ENCODE measurements around the gene ZNF205. TPM values are rescaled to one million over a fixed set of nuclear protein-coding genes. Genes with fewer than 3 reads are reported as not detected.

Gene ZNF205
- total and polyA plus RNA-seq, 2 experiments from 2014 or later = 16.6 to 29.1 TPM

DNA sequence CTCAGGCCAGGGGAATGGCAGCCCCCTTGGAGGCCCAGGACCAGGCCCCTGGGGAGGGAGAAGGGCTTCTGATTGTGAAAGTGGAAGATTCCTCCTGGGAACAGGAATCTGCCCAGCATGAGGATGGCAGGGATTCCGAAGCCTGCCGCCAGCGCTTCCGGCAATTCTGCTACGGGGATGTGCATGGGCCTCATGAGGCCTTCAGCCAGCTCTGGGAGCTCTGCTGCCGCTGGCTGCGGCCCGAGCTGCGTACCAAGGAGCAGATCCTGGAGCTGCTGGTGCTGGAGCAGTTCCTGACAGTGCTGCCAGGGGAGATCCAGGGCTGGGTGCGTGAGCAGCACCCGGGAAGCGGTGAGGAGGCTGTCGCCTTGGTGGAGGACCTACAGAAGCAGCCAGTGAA is 24.9 kb downstream of the ZNF205 start:
- no peaks in the 10 kb centered on the region for H3K27me3 ChIP-seq (ENCODE audit: insufficient read depth)
- H3K79me2 ChIP-seq (replicated peaks; ENCODE audit: insufficient read depth) = peaks cover 26% of the 10 kb centered on the region
- peaks cover 18% of the 10 kb centered on the region for H3K4me1 ChIP-seq (ENCODE audit: insufficient read depth)
- no peak overlapping the region for H3K27ac Mint-ChIP-seq
- H3K9me3 Mint-ChIP-seq = peaks cover under 1% of the 10 kb centered on the region; the same call in 2 of the 3 replicates
- H3K27ac ChIP-seq (ENCODE audit: low read depth) = no peak overlapping the region
- no peak overlapping the region for H2AFZ ChIP-seq
- H3K4me3 ChIP-seq = no peak overlapping the region
- DNase-seq (ENCODE audit: low spot score) = no peak
- no peaks in the 10 kb centered on the region for H3K9me2 ChIP-seq (ENCODE audit: insufficient read depth)
- no peak for TF ChIP-seq JUNB (IDR thresholded peaks at IDR 0.05; ENCODE audit: unreplicated experiment)
- TF ChIP-seq, protein P1, sequence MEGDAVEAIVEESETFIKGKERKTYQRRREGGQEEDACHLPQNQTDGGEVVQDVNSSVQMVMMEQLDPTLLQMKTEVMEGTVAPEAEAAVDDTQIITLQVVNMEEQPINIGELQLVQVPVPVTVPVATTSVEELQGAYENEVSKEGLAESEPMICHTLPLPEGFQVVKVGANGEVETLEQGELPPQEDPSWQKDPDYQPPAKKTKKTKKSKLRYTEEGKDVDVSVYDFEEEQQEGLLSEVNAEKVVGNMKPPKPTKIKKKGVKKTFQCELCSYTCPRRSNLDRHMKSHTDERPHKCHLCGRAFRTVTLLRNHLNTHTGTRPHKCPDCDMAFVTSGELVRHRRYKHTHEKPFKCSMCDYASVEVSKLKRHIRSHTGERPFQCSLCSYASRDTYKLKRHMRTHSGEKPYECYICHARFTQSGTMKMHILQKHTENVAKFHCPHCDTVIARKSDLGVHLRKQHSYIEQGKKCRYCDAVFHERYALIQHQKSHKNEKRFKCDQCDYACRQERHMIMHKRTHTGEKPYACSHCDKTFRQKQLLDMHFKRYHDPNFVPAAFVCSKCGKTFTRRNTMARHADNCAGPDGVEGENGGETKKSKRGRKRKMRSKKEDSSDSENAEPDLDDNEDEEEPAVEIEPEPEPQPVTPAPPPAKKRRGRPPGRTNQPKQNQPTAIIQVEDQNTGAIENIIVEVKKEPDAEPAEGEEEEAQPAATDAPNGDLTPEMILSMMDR (conservative IDR thresholded peaks at IDR 0.05; ENCODE audit: low read depth in 2 of 2) = no peak
- TF ChIP-seq, protein P2, sequence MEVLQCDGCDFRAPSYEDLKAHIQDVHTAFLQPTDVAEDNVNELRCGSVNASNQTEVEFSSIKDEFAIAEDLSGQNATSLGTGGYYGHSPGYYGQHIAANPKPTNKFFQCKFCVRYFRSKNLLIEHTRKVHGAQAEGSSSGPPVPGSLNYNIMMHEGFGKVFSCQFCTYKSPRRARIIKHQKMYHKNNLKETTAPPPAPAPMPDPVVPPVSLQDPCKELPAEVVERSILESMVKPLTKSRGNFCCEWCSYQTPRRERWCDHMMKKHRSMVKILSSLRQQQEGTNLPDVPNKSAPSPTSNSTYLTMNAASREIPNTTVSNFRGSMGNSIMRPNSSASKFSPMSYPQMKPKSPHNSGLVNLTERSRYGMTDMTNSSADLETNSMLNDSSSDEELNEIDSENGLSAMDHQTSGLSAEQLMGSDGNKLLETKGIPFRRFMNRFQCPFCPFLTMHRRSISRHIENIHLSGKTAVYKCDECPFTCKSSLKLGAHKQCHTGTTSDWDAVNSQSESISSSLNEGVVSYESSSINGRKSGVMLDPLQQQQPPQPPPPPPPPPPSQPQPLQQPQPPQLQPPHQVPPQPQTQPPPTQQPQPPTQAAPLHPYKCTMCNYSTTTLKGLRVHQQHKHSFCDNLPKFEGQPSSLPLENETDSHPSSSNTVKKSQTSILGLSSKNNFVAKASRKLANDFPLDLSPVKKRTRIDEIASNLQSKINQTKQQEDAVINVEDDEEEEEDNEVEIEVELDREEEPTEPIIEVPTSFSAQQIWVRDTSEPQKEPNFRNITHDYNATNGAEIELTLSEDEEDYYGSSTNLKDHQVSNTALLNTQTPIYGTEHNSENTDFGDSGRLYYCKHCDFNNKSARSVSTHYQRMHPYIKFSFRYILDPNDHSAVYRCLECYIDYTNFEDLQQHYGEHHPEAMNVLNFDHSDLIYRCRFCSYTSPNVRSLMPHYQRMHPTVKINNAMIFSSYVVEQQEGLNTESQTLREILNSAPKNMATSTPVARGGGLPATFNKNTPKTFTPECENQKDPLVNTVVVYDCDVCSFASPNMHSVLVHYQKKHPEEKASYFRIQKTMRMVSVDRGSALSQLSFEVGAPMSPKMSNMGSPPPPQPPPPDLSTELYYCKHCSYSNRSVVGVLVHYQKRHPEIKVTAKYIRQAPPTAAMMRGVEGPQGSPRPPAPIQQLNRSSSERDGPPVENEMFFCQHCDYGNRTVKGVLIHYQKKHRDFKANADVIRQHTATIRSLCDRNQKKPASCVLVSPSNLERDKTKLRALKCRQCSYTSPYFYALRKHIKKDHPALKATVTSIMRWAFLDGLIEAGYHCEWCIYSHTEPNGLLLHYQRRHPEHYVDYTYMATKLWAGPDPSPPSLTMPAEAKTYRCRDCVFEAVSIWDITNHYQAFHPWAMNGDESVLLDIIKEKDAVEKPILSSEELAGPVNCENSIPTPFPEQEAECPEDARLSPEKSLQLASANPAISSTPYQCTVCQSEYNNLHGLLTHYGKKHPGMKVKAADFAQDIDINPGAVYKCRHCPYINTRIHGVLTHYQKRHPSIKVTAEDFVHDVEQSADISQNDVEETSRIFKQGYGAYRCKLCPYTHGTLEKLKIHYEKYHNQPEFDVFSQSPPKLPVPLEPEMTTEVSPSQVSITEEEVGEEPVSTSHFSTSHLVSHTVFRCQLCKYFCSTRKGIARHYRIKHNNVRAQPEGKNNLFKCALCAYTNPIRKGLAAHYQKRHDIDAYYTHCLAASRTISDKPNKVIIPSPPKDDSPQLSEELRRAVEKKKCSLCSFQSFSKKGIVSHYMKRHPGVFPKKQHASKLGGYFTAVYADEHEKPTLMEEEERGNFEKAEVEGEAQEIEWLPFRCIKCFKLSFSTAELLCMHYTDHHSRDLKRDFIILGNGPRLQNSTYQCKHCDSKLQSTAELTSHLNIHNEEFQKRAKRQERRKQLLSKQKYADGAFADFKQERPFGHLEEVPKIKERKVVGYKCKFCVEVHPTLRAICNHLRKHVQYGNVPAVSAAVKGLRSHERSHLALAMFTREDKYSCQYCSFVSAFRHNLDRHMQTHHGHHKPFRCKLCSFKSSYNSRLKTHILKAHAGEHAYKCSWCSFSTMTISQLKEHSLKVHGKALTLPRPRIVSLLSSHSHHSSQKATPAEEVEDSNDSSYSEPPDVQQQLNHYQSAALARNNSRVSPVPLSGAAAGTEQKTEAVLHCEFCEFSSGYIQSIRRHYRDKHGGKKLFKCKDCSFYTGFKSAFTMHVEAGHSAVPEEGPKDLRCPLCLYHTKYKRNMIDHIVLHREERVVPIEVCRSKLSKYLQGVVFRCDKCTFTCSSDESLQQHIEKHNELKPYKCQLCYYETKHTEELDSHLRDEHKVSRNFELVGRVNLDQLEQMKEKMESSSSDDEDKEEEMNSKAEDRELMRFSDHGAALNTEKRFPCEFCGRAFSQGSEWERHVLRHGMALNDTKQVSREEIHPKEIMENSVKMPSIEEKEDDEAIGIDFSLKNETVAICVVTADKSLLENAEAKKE (CRISPR knock-in tag; IDR thresholded peaks at IDR 0.05) = no peak
- H3K36me3 Mint-ChIP-seq (ENCODE audit: low read depth) = peaks cover 3% of the 10 kb centered on the region
- H4K20me1 ChIP-seq (replicated peaks; ENCODE audit: insufficient read depth) = peaks cover 3% of the 10 kb centered on the region
- no peaks in the 10 kb centered on the region; the same call in 1 of the 2 replicates for H3K36me3 ChIP-seq (ENCODE audit: insufficient read depth)
- peaks cover 19% of the 10 kb centered on the region; the same call in 1 of the 2 replicates for H3F3A ChIP-seq (replicated peaks; ENCODE audit: low read depth)
- peaks cover 12% of the 10 kb centered on the region for H3K27me3 Mint-ChIP-seq (ENCODE audit: insufficient read depth, low read depth, poor library complexity)
- H3K4me1 Mint-ChIP-seq = peaks cover 9% of the 10 kb centered on the region
- no peak overlapping the region; the same call in 1 of the 3 replicates for H3K4me3 Mint-ChIP-seq
- no peak overlapping the region for H3K4me2 ChIP-seq
- ATAC-seq = no peak

DNA sequence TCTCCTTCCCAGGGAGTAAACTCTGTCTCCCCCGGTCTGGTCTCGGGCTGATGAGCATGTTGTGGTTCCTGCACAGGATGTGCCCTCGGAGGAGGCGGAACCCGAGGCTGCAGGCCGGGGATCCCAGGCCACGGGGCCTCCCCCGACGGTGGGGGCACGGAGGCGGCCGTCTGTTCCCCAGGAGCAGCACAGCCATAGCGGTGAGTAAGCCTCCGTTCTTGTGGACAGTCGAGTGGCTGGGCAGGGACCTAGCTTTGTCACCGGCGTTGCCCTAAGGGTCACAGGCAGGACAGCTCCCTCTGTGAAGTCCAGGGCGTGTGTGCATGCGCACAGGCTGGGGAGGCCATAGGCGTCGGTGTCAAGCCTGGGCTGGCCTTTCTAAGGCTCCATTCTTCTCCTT is 26.0 kb downstream of the ZNF205 start:
- Histone ChIP-seq H3K4me1 (ENCODE audit: insufficient read depth) (peaks cover 10% of the 10 kb centered on the region), H3K79me2 (replicated peaks; ENCODE audit: insufficient read depth) (peaks cover 16% of the 10 kb centered on the region), H3K27ac (ENCODE audit: low read depth) (no peak overlapping the region), H3K4me3 (no peak overlapping the region), H3K36me3 (ENCODE audit: insufficient read depth) (no peaks in the 10 kb centered on the region; the same call in 1 of the 2 replicates), H3K9me2 (ENCODE audit: insufficient read depth) (no peaks in the 10 kb centered on the region), H3K27me3 (ENCODE audit: insufficient read depth) (no peaks in the 10 kb centered on the region), H4K20me1 (replicated peaks; ENCODE audit: insufficient read depth) (no peaks in the 10 kb centered on the region; the same call in 1 of the 2 replicates), H3K4me2 (no peak overlapping the region), H2AFZ (no peak overlapping the region), H3F3A (replicated peaks; ENCODE audit: low read depth) (peaks cover 15% of the 10 kb centered on the region; the same call in 1 of the 2 replicates)
- H3K4me1 Mint-ChIP-seq = peaks cover 5% of the 10 kb centered on the region; the same call in 2 of the 3 replicates
- H3K4me3 Mint-ChIP-seq = no peak overlapping the region
- DNase-seq (ENCODE audit: low spot score) = no peak
- H3K36me3 Mint-ChIP-seq (ENCODE audit: low read depth) = peaks cover 6% of the 10 kb centered on the region
- peaks cover 15% of the 10 kb centered on the region for H3K27me3 Mint-ChIP-seq (ENCODE audit: insufficient read depth, low read depth, poor library complexity)
- peaks cover 3% of the 10 kb centered on the region; the same call in 2 of the 3 replicates for H3K9me3 Mint-ChIP-seq
- ATAC-seq = no peak
- no peak overlapping the region for H3K27ac Mint-ChIP-seq
- TF ChIP-seq POLR2AphosphoS5 (IDR thresholded peaks at IDR 0.05; ENCODE audit: low read depth) (no peak), STAT1 (IDR thresholded peaks at IDR 0.05; ENCODE audit: unreplicated experiment) (no peak), CREB1 (CRISPR knock-in tag; IDR thresholded peaks at IDR 0.05; ENCODE audit: low read depth) (no peak), ZNF114 (CRISPR knock-in tag; IDR thresholded peaks at IDR 0.05) (no peak), JUNB (IDR thresholded peaks at IDR 0.05; ENCODE audit: unreplicated experiment) (no peak), ZNF331 (CRISPR knock-in tag; IDR thresholded peaks at IDR 0.05; ENCODE audit: low read depth) (no peak)
- TF ChIP-seq, protein P1 (conservative IDR thresholded peaks at IDR 0.05; ENCODE audit: low read depth in 2 of 2) = no peak
